NCI-H2227 treated with DMSO at 0.1 percent for 48 hours (cell line): ENCODE results near the gene ZSWIM7.
"Not testable (repeated sequence)": the region's sequence is repeated elsewhere in the genome, so short reads cannot be mapped to it uniquely, and the experiment has no call there.

Experiments
- DNase-seq: peaks from one replicate; lab custom pipeline; 2025; lab: John Stamatoyannopoulos, UW

ZSWIM7 gene

GRCh38 chr17:15998031-15998562 is 1.4 kb downstream of the ZSWIM7 start:
- DNase-seq, result no peak

DNA sequence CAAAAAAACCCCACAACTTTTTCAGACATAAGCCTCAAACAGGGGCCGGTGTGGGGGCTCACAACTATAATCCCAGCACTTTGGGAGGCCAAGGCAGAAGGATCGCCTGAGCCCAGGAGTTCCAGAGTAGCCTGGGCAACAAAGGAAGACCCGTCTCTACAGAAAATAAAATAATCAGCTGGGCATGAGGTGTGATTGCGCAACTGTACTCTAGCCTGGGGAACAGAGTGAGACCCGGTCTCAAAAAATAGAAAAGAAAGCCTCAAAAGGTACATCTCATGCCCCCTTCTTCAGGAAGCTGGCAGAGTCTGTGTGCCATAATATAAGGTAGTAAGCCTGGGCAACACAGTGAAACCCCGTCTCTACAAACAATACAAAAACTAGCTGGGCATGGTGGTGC is 3.2 kb downstream of the ZSWIM7 start:
- DNase-seq, result no peak

DNA sequence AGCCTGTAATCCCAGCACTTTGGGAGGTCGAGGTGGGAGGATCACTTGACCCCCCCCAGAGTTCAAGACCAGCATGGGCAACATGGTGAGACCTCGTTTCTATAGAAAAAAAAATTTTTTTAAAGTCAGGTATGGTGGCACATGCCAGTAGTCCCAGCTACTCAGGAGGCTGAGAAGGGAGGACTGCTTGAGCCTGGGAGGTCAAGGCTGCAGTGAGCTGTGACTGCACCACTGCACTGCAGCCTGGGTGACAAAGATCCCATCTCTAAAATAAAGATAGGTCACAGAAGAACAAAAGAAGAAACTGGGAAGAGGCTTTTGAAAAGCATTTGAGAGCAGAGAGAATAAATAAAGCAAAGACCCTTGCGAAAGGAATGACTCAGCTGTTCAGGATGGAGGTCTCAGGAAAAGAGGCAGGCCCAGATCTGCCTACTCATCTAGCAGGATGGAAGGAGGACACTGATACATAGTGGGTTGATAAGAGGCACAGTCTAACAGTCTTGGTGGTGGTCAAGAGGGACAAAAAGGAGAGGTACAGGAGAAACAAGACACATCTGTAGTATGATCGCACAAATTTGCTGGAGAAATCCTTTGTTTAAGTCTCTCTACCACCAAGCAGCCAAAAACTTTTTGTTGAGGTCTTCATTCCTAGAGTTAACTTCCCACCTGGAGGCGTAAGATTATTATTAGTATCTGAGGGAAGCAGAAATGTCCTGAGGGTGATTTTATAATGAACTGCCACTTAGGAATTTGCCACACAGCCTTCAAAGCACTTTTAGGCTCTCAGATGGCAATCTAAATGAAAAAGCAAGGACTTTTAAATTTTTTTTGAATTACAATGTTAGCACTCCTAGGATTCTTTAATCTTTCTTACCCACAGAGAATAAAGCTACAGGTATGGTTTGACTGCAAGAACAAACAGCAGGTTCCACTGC is 17.6 kb downstream of the ZSWIM7 start:
- no peak for DNase-seq

- DNase-seq, result no peak
Observed at GRCh38 chr17:15981208-15981607, 18.3 kb downstream of the ZSWIM7 start.

DNA sequence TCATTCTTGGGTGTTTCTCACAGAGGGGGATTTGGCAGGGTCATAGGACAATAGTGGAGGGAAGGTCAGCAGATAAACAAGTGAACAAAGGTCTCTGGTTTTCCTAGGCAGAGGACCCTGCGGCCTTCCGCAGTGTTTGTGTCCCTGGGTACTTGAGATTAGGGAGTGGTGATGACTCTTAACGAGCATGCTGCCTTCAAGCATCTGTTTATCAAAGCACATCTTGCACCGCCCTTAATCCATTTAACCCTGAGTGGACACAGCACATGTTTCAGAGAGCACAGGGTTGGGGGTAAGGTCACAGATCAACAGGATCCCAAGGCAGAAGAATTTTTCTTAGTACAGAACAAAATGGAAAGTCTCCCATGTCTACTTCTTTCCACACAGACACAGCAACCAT is 20.5 kb downstream of the ZSWIM7 start:
- not testable (repeated sequence) for DNase-seq

GRCh38 chr17:15978606-15979005 is 20.9 kb downstream of the ZSWIM7 start:
- no peak for DNase-seq

DNA sequence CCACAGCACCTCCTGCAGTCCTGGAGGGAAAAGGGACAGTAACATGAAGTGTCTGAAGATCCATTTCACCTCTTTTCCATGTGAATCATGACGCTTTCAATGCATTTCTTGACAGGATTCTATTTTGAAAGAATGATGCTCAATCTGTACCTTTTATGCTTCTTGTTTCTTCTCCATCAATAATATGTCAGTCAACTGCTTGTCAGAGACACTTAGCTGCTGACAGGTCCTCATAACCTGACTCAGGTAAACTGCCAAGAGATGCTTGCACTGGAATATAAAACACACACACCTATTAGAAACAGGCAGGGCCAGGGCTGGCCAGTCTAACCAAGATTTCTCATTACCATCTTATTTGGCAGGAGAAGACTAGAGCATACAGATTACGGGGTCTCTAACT is 21.6 kb downstream of the ZSWIM7 start:
- no peak for DNase-seq

DNA sequence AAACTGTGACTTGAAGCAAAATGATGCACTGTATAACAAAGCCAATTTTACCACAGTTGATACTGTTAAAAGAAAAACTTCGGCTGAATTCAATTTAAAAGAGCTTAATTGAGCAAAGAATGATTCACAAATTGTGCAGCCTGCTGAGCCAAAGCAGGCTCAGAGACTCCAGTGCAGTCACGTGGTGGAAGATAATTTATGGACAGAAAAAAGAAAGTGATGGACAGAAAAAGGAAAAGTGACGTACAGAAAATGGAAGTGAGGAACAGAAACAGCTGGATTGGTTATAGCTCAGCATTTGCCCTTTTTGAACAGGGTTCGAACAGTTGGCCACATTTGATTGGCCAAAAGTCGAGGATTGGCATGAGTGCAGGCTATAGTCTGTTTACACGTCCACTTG is 25.7 kb downstream of the ZSWIM7 start:
- no peak for DNase-seq

GRCh38 chr17:15973016-15973415 is 26.5 kb downstream of the ZSWIM7 start:
- DNase-seq, result no peak

GRCh38 chr17:15972497-15972951 is 27.0 kb downstream of the ZSWIM7 start:
- DNase-seq, result no peak

DNA sequence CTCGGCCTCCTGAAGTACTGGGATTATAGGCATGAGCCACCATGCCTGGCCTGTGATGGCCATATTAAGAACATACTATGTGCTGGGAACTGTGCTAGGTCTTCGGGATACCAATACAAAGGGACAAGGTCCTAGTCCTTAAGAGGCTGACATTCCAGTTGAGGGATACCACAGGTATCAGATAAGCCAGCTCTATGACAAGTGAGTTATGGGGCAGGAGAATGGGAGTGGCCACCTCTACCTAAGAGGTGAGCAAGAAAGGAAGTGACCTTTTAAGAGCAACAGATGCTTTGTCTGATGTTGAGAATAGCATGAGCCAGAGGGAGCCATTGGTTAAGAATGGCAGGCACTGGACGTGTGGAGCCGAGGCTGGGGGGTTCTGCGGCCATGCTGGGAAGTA is 27.6 kb downstream of the ZSWIM7 start:
- DNase-seq, result no peak

DNA sequence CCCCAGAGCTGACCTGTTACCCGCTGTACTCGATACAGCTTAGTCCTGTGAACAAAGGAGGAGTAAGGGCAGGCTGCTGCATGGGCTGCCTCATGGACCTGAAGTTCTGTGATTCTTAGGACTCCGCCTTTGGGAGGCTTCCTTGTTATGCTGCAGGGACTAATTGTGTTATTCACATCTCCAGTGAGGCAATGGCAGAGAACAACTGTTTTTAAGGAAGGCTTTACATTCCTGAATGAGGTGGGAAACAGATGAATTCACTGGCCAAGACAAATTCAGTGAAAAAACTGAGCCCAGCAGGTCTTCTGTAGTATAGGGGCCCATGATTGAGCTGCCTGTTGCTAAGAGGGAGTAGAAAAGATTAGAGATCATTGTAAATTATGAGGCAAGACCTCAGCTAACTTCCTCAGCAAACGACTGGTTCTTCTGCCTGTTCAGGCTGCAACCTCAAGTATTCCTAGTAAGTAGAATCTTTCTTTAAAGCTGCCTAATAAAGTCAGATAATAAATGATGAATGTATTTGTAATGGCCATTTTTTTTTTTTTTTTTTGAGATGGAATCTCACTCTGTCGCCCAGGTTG is 28.3 kb downstream of the ZSWIM7 start:
- no peak for DNase-seq

- DNase-seq, result no peak
Observed at GRCh38 chr17:15970500-15970899, 29.0 kb downstream of the ZSWIM7 start.

DNA sequence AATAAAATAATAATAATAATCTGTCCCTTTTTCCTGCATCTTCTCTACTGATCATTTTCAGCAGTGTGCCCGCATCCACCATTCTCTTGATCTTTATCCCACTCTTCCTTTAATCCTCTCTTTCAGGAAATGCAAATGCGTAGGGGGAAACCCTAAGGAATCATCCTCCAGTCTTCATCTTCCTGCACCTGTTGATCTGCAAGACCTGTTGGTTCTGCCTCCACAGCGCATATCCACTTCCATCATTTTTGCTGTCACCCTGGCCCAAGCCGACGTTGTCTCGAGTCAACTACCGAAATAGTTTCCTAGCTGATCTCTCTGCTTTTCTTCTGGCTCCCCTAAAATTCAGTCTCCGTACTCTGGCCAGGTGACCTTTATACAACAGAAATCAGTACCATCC is 30.0 kb downstream of the ZSWIM7 start:
- DNase-seq, result no peak

DNA sequence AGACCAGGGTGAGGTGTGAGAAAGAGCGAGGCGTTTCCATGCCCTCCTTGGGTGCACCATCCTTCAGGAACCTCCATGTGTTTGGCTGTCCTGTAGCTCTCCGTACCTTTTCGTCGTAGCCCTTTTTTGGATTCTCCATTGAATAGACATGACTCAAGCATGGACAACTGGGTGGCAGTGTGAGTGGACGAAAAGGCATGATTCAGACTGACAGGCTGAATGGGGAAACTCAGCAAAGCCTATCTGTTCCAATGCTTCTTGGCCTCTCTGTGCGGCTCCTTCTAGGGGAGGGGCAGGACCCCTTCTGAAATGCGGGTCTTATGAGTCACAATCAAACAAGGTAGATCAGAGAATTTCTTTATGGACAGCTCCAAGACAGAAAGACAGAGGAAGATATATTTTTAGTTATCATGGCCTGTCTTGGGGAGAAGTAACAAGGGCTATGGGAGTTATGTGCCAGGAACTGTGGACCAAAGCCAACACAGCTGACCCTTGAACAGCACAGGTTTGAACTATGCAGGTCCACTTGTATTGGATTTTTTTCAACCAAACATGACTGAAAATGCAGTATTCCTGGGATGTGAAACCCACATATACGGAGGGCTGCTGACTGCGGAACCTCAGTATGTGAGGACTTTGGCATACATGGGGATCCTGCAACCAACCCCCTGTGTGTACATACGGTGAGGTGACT is 31.7 kb downstream of the ZSWIM7 start:
- DNase-seq, result no peak

DNA sequence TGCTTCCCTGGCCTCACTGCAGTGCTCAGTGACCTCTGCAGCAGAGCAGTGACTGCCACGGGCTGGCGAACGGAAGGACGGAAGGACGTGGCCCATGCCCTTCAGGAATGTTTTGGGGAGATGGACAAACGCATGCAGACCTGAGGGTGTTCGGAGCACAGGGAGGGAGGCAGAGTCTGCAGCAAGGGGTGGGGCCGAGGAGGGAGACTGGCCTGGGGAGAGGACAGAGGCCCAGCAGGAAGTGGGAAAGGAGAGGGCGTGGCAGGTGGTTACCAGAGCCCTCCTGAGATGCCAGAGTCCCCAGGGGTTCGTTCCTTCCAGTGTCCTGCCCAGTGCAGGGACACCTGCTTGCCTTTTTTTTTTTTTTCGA is 32.6 kb downstream of the ZSWIM7 start:
- DNase-seq, result no peak

GRCh38 chr17:15966183-15966878 is 33.2 kb downstream of the ZSWIM7 start:
- peak; percentile 8 for DNase-seq

GRCh38 chr17:15965528-15965927 is 34.0 kb downstream of the ZSWIM7 start:
- DNase-seq, result no peak

DNA sequence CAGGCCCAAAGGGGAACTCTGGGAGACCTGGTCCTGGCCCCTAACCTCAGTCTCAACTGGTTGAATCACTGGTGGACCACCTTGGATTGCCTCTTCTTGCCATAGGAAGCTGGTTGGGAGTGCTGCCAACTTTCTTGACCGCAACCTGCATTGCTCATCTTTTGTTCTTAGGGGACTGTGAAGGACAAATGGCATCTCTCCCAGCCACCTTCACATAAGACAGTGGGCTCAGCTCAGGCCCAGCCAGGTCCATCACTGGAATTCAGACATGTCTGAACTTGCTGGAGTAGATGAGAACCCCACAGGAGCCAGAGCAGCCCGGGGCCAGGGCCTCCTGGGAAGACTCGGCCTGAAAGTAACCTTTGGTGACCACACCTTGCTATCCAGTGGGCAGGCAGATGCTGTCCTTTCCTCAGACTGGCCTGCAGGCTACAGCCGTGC is 35.8 kb downstream of the ZSWIM7 start:
- no peak for DNase-seq

GRCh38 chr17:15958484-15958854 is 41.0 kb downstream of the ZSWIM7 start:
- no peak for DNase-seq

GRCh38 chr17:15957608-15958307 is 41.7 kb downstream of the ZSWIM7 start:
- no peak for DNase-seq
